GM21786 (cell line): ENCODE results near the gene TCOF1.
A peak's percentile ranks its signal among the peaks of the same experiment; 100 is the strongest.

Source experiments
- ATAC-seq: cut with Tn5 transposase; IDR thresholded peaks from one replicate; pipeline ENCODE4 v1.9.1; 2021; ENCODE audit not compliant: unreplicated experiment

TCOF1 gene, protein sequence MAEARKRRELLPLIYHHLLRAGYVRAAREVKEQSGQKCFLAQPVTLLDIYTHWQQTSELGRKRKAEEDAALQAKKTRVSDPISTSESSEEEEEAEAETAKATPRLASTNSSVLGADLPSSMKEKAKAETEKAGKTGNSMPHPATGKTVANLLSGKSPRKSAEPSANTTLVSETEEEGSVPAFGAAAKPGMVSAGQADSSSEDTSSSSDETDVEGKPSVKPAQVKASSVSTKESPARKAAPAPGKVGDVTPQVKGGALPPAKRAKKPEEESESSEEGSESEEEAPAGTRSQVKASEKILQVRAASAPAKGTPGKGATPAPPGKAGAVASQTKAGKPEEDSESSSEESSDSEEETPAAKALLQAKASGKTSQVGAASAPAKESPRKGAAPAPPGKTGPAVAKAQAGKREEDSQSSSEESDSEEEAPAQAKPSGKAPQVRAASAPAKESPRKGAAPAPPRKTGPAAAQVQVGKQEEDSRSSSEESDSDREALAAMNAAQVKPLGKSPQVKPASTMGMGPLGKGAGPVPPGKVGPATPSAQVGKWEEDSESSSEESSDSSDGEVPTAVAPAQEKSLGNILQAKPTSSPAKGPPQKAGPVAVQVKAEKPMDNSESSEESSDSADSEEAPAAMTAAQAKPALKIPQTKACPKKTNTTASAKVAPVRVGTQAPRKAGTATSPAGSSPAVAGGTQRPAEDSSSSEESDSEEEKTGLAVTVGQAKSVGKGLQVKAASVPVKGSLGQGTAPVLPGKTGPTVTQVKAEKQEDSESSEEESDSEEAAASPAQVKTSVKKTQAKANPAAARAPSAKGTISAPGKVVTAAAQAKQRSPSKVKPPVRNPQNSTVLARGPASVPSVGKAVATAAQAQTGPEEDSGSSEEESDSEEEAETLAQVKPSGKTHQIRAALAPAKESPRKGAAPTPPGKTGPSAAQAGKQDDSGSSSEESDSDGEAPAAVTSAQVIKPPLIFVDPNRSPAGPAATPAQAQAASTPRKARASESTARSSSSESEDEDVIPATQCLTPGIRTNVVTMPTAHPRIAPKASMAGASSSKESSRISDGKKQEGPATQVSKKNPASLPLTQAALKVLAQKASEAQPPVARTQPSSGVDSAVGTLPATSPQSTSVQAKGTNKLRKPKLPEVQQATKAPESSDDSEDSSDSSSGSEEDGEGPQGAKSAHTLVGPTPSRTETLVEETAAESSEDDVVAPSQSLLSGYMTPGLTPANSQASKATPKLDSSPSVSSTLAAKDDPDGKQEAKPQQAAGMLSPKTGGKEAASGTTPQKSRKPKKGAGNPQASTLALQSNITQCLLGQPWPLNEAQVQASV (N-terminal part only)

DNA sequence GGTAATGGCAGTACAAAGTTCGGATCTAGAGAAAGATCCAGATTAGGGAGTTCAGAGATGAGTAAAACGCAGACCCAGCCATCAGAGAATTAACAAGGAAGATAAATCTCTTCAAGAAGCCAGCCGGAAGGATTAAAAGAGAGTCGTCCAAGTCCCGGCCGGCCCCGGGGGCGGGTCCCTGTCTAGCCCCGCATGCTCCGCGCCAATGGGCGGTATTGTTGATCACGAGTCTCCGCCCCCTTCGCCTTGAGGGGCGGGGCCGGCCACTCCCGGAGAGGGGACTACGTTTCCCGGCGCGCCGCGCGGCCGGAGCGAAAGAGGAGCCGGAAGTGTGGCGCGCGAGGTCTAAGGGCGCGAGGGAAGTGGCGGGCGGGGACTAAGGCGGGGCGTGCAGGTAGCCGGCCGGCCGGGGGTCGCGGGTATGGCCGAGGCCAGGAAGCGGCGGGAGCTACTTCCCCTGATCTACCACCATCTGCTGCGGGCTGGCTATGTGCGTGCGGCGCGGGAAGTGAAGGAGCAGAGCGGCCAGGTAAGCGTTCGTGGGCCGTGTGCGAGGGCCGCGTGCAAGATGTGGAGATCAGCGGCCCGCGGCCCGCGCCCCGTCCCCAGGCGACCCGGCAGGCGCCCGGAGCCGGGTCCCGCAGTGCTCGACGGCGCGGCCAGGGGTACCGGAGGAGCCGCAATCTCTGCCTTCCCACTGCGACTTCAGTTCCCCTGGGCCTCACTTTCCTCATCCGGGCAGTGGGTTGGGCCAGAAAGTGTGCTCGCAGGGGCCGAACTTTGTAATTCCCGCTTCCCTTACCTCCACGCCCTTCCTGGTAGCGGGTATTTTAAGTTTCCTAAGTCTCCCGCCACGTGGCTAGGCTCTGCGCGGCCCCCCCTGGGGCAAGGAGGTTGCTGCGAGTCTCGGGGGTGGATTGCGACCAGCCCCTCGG is at the start of gene TCOF1:
TCOF1 (plus strand) TSS at position 372 of the 935 bp plus-strand sequence; CDS start at position 422, 50 bp downstream.
- ATAC-seq = peak; percentile 96

DNA sequence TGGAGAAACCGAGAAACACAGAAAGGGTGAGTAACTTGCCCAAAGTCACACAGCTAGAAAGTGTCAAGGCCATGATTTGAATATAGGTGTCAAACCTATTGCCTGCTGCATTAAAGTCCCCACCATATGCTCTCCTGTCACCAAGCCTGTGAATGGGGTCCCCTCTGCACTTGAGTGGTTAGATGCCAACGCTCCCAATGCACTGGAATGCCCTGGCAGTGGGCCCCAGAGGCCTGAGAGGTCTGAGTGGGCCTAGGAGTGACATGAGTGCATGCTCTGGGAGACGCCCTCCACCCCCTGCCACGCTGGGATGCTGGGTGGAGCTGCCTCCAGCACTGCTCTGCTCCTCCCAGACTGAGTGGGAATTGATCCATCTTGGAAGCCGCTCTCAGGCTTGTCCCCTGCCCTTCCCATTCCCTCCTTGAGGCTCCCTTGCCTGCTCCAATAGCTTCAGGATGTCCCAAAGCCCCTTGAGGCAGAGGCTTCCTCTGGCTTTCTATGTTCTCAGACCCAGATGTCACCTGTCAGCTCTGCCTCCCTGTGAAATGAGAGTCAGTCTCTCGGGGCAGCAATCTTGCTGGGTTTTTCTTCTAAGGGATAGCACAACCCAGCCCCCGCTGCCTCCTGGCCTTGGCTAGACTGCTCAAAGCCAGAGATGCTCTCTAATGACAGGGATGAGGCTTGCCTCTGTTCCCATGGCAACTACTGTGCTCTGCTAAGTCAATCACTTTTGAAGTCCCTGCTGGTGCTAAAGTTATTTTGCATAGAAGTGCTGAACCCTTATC is 48.2 kb upstream of the TCOF1 start:
- no peak for ATAC-seq

DNA sequence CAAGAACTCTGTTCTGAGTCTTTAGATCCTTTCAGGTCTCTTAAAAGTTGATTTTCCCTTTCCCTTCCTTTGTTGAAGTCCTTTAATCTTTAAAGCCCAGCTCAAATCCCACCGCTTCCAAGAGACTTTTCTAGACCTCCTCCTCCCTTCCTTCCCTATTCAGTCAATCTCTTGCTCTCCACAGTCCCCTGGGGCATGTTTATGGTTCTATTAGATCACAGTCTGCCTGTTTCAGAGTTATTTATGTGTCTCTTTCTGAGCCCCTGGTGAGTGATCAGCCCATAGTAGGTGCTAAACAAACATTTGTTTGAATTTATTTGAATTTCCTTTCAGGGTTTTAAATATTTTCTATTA is 47.6 kb upstream of the TCOF1 start:
- no peak for ATAC-seq

DNA sequence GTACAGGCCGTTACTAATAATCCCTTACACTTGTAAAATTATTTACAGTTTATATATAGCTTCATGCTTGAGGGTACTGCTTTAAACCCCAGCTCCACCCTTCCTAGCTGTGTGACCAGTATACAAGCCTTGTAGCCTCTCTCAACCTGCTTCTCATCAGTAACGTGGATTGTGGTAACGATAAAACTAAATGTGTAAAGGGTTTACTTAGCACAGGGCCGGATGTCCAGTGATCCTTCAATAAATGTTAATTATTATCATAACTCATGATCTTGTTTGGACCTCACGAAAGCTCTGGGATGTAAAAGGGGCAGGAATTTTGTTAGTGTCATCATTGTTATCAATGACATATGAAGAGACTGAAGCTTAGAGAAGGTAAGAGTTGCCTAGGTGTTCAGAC is 47.3 kb upstream of the TCOF1 start:
- no peak for ATAC-seq

DNA sequence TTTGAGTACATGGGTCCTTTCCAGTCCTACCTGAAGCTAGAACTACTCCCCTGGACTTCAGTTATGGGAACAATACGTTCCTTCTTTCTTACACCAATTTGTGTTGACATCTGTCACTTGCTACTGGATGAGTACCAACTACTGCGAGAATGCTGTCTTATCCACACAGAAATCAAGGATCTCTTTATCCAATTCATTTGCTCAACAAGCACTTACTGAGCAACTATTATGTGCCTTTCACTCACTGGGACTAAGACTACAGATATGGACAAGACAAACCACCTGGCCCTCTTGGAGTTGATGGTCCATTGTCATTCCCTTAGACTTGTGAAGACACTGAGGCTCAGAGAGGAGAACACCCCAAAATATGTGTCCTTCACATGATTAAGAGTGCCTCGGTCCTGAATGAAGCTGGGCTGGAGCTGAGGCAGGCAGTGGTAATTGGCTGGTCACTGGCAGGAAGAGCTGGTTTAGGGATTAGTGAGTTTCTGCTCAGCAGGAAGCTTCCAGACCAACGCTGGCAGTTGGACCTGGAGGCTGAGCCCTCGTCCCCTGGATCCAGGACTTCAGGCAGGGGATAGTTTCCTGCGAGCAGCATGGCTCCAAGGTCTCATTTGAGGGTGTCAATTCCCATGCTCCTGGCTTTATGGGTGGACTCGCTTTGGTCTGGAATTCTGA is 46.3 kb upstream of the TCOF1 start:
- ATAC-seq = no peak

DNA sequence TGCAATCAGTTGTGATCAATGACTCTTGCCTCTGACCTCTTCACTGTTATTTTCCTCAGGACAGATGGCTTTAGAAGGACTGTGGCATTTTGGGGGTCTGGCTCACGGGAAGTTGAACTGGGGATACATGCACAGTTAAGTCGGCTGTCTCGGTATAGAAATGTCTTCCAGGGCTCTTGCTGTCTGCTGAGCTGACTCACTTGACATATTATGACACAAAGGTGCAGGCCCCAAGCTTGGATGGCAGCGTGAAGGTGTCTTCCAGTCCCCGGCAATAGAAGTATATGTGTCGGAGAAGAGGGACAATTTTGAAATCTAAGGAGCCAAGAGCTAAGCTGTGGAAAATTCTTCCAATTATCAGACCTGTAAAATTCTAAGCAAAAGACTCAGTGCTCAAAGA is 45.0 kb upstream of the TCOF1 start:
- ATAC-seq = no peak

DNA sequence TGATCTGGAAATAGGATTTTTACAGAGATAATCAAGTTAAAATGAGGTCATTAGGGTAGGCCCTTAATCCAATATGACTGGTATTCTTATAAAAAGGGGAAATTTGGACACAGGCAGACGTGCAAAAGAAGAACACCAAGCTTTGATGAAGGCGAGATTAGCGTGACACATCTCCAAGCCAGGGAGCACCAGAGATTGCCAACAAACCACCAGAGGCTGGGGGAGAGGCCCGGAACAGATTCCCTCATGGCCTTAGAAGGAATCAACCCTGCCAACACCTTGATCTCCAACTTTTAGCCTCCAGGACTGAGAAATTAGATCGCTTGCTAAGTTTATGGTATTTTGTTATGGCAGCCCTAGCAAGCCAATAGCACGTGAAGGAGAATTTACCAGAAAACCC is 44.0 kb upstream of the TCOF1 start:
- ATAC-seq = no peak

DNA sequence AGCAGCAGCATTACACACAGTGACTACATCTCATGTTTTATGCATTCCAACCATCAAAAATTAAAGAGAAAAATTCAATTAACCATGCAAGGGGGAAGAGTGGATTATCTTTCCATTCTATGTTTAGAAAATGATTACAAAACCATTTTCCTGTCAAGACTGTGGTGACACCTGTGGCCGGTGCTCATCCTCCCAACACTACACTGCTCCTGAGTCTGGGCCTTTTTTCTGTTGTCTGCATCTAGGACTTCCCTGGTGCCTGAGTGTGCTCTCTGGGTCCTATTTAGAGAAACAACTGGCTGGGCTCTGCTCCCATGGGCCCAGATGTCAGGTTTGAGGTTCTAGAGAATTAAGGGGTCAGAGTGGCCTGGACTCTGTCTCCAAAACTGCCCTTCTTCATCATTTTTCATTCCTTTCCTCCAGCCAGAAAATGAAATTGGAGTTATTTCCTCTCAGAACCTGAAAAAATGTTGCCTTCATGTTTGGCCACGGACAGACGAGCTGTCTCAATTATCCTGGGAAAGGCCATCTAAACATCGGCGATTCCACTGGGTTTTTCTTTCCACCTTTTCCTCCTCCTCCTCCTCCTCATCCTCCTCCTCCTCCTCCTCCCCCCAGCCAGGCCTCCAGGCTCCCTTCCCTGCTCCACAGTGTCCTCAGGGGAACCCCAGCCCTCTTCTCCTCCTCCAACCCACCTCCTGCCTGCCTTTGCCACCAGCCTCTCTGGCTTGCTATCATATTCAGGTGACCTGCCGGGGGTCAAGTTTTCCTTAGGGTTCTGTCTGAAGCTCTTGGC is 43.4 kb upstream of the TCOF1 start:
- ATAC-seq = no peak

DNA sequence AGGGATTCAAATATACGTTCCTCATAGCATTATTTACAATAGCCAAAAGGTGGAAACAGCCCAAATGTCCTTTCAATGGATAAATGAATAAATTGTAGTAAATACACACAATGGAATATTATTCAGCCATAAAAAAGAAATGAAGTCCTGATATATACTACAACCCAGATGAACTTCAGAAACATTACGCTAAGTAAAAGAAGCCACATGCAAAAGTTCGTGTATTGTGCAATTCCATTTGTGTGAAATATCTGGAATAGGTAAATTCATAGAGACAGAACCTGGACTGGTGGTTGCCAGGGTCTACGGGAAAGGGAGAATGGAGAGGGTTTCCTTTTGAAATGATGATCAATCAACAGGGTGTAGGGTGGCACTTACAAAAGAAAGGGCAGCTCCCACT is 42.3 kb upstream of the TCOF1 start:
- ATAC-seq = no peak

DNA sequence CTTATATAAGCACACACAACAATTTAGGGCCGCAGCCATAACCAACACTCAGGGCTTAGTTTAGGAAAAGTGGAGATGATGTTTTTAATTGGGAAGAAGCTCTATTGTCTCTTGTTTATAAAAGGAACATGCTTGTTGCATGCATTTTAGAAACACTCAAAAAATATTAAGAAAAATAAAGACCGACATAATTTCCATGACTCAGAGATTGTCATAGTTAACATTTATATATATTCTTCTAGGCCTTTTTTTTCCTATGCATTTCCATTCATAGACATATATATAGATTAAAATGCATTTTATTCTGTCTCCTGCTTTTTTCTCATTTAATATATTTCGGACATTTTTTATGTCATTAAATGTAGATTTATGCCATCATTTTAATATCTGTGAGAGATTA is 41.2 kb upstream of the TCOF1 start:
- ATAC-seq = no peak

DNA sequence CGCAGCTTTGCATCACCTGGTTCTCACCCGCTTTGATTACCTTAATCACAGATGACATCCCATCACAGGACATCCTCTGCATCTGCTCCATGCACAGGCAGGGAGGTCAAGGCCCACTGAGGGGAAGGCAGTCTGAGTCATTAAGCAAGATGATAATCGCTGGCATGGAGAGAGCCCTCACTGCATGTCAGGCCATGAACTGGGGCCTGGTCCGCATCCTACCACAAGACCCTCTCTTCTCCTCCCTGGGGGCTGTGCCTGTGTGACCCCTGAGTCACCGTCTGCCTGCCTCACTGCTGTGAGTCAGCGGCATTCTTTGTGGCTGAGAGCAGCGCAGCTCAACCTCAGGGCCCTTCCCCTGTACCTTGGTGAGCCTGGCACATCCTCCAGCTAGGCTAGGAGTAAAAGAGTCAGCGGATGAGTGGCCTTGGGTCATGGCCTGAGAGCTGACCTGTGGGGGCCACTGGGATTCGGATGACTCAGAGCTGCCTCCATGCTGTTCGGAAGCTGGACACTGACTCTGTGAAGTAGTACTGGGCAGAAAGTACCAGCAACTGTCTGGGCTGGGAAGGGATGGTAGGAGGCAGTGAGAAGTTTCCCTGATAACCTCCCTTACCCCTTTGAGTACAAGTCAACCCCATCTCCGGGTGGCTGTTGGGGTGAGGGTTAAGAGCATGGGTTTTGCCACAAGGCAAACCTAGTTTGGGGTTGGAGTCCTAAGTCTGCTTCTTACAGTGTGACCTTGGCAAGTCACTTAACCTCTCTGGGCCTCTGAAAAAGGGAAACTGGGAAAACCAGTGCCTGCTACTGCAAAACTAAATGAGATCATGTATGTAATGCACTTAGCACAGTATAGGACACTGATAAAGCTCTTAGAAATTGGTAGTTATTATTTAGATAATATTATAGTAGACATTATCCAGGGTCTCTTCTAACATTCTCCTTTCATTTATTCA is 40.2 kb upstream of the TCOF1 start:
- ATAC-seq = no peak

DNA sequence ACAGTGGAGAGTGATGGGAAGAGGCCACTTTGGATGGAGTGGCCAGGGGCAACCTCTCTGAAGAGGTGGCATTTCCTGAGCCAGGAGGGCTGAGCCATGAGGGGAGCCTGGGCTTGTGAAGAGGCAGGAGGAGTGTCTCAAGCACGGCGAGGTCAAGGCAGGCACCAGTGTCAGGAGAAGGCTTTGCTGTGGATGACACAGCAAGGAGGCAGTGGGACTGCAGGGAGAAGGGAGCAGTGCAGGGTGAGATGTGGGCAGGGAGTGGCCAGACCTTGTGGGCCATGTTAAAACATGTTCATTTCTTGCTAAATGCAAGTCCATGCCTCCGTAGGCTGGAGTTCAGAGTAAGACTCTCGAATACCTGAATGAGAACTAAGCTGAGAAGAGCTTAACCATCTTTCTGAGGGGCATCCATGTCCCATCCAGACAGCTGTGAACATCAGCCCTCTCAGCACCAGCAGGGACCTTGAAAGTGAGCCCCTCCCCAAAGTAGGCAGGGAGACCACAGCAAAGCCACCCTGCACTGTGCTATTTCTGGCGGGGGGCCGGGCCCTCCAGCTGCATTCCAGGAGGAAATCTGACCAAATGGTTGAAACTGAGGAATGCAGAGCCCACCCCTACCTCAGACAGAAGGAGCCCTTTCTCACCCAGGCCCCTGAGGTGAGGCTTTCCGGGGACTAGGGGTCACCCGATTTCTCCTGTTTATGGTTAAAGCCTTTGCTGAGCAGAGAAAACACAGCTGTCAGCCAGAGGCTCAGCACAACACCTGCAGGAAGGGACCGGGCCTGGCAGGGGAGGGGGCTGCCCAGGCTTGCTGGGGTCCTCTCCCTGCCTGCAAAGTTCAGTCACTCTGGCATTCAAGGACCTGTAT is 38.6 kb upstream of the TCOF1 start:
- ATAC-seq = no peak

DNA sequence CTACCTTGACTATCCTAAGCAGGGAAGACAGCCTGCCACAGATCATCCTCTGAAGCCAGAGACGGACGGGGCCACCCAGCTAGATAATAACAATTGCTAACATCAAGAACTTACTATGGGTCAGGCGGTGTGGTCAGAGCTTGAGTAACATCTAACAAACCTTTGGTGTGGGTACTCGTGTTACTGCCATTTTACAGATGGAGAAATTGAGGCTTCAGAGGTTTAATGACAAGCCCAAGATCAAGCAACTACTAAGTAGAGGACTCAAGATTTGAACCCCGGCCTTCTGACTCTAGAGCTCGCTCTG is 38.1 kb upstream of the TCOF1 start:
- no peak for ATAC-seq

DNA sequence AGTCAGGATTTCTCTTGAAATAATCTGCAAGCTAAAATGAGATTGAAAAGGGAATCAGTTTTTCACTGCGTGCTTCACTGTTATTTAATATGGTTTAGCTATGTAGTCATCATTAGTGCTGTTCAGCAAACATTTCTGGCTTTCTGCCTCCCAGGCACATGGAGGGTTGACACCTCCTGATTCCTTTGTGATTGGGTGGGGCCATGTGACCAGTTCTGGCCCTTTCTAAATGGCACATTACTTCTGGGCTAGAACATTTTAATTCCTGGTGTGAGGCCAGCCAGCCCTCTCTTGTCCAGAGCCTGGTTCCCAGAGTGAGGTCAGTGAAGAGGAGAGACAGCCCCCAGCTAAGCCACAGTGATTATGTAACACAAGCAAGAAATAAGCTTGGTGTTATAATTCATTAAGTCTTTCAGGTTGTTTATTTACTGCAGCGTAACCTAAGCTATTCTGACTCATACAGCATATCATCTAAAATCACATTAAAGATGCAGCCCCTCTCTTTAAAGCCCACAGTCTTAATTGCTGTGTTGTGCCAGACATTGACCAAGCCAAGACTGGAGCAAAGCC is 37.4 kb upstream of the TCOF1 start:
- ATAC-seq = no peak

DNA sequence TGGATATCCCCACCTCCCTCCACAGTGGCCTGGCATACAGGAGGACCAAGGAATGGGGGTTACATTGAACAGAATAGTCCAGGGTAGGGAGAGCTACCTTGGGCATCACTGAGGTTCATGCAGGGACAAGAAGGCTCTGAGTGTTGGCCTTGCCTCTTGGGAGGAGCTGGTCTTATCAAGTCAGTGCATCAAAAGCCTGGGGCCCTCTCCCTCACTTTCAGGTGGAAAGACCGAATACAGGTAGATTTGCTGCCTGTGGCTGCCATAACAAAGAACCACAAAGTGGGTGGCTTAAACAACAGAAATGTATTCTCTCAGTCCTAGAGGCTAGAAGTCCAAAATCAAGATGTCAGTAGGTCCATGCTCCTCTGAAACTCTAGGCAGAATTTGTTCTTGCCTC is 36.3 kb upstream of the TCOF1 start:
- ATAC-seq = no peak

DNA sequence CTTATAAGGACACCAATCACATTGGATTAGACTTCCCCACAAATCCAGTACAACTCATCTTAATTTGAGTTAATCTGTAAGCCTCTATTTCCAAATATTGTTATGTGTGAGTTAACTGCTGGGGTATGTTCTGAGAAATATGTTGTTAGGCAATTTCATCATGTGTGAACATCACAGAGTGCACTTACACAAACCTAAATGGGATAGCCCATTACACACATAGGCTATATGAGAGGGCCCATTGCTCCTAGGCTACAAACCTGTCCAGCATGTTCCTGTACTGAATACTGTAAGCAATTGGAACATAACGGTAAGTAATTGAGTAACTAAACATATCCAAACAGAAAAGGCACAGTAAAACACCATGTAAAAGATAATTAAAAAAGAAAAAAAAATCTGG is 35.7 kb upstream of the TCOF1 start:
- no peak for ATAC-seq
